HepG2 (cell line): ENCODE data around the gene SNAP25. TPM values are rescaled to one million over a fixed set of nuclear protein-coding genes. Genes with fewer than 3 reads are reported as not detected.

Experiments
- ARID5B ChIP-seq: IDR thresholded peaks from 2 replicates; pipeline ENCODE4 v1.4.0; 2020; ENCODE audit warnings: mild to moderate bottlenecking, missing genetic modification reagents
- CHD4 ChIP-seq: fragments of 200-600 bp; sonication (generic); IDR thresholded peaks from 2 replicates; pipeline ENCODE4 v1.7.0; 2017; ENCODE audit warnings: mild to moderate bottlenecking, low read length, borderline replicate concordance
- ELF3 ChIP-seq: IDR thresholded peaks from 2 replicates; pipeline ENCODE4 v1.6.1; 2016; ENCODE audit warnings: missing genetic modification reagents, missing compliant biosample characterization
- FOXA1 ChIP-seq, 2 experiments: fragments of 450-650 bp in 1 of 2; sonication (generic) in 1 of 2; formaldehyde crosslinking in 1 of 2; IDR thresholded peaks; 2 replicates each; pipeline versions ENCODE4 v1.4.0 to v1.6.1; 2016 to 2020; ENCODE audit warnings: missing genetic modification reagents in 1 of 2
- HMG20A ChIP-seq: IDR thresholded peaks from 2 replicates; pipeline ENCODE4 v1.6.1; 2016; ENCODE audit warnings: borderline replicate concordance
- JUND ChIP-seq: sonication (generic); formaldehyde crosslinking; IDR thresholded peaks from 2 replicates; pipeline ENCODE4 v1.8.0; 2022; ENCODE audit warnings: mild to moderate bottlenecking, missing genetic modification reagents
- MED8 ChIP-seq: sonication (generic); formaldehyde crosslinking; IDR thresholded peaks from 2 replicates; pipeline ENCODE4 v1.8.1; 2023; ENCODE audit warnings: mild to moderate bottlenecking, missing genetic modification reagents; ENCODE audit not compliant: insufficient replicate concordance
- NR1H2 ChIP-seq: sonication (generic); formaldehyde crosslinking; IDR thresholded peaks from 2 replicates; pipeline ENCODE4 v1.8.1; 2022; ENCODE audit warnings: low read depth, missing genetic modification reagents, borderline replicate concordance
- PCBP1 ChIP-seq: fragments of 200-400 bp; formaldehyde crosslinking; IDR thresholded peaks from 2 replicates; pipeline ENCODE4 v1.6.1; 2017; ENCODE audit warnings: mild to moderate bottlenecking, low read depth, low read length, borderline replicate concordance
- PHF21A ChIP-seq: sonication (generic); formaldehyde crosslinking; IDR thresholded peaks from 2 replicates; pipeline ENCODE4 v1.5.0; 2020; ENCODE audit warnings: mild to moderate bottlenecking, missing genetic modification reagents
- RFXAP ChIP-seq: sonication (generic); formaldehyde crosslinking; IDR thresholded peaks from 2 replicates; pipeline ENCODE4 v1.4.0; 2020; ENCODE audit warnings: missing genetic modification reagents, borderline replicate concordance
- SMARCC2 ChIP-seq: fragments of 450-650 bp; IDR thresholded peaks from 2 replicates; pipeline ENCODE4 v1.6.1; 2017; ENCODE audit warnings: antibody characterized with exemption, mild to moderate bottlenecking
- SOX6 ChIP-seq, 2 experiments: fragments of 450-650 bp in 1 of 2; sonication (generic) in 1 of 2; formaldehyde crosslinking in 1 of 2; IDR thresholded peaks; 2 replicates each; pipeline versions ENCODE4 v1.4.0 to v1.6.1; 2017 to 2020; ENCODE audit warnings: antibody characterized with exemption in 1 of 2, mild to moderate bottlenecking in 1 of 2, missing genetic modification reagents in 1 of 2
- SUZ12 ChIP-seq: fragments of 150-350 bp; IDR thresholded peaks from 2 replicates; pipeline ENCODE4 v1.6.1; 2014; ENCODE audit warnings: low read depth, low read length
- TBL1XR1 ChIP-seq: fragments of 150-350 bp; IDR thresholded peaks from 2 replicates; pipeline ENCODE4 v1.6.1; 2014; ENCODE audit warnings: borderline replicate concordance, low read length; ENCODE audit not compliant: partially characterized antibody
- TCF7 ChIP-seq: sonication (generic); IDR thresholded peaks from 2 replicates; pipeline ENCODE4 v1.6.1; 2016; ENCODE audit warnings: antibody characterized with exemption, low read depth
- ZNF704 ChIP-seq: sonication (generic); formaldehyde crosslinking; IDR thresholded peaks from 2 replicates; pipeline ENCODE4 v1.8.1; 2023; ENCODE audit warnings: mild to moderate bottlenecking, inconsistent platforms, moderate library complexity, missing genetic modification reagents, borderline replicate concordance
- ZNF710 ChIP-seq: sonication (generic); formaldehyde crosslinking; IDR thresholded peaks from 2 replicates; pipeline ENCODE4 v1.5.0; 2020; ENCODE audit warnings: mild to moderate bottlenecking, missing genetic modification reagents, borderline replicate concordance
- polyA plus RNA-seq, 8 experiments: library from polyadenylated mRNA; depleted of rRNA in 3 of 8; stranded (reverse) in 7 of 8; unstranded in 1 of 8; fragments of >200 nt; fragmentation: Illumina TruSeq in 4 of 8; extraction: Trizol in 4 of 8; gene quantifications; 2 replicates each; pipeline versions ENCODE4 v1.2.1 to v1.2.3, GENCODE V29; 2011 to 2016; ENCODE audit warnings: low read depth in 4 of 8, missing spikeins in 1 of 8, mixed read lengths in 1 of 8; ENCODE audit not compliant: insufficient read depth in 1 of 8
- total RNA-seq, 5 experiments: library from RNA; depleted of rRNA; stranded (reverse); fragments of >200 nt; fragmentation: Illumina TruSeq; extraction: Trizol; gene quantifications; 2 replicates each; pipeline ENCODE4 v1.2.3, GENCODE V29; 2016; ENCODE audit warnings: low read depth in 1 of 5

Gene SNAP25
- total and polyA plus RNA-seq, 2 of the 13 experiments (the other 11 are each of a cell fraction or from before 2014, with no cell fraction given): not detected

GRCh38 chr20:10185741-10186558 is 32.7 kb upstream of the SNAP25 start (continued):
- TF ChIP-seq ZNF704 (CRISPR knock-in tag): no peak
- TF ChIP-seq SOX6 (IDR thresholded peaks at IDR 0.05): no peak
- TF ChIP-seq SOX6 (CRISPR knock-in tag; IDR thresholded peaks at IDR 0.05): peak; percentile 34; the same call in 1 of the 2 replicates
- TF ChIP-seq RFXAP: no peak
- peak; percentile 47; the same call in 1 of the 2 replicates for TF ChIP-seq HMG20A (CRISPR knock-in tag)
- no peak for TF ChIP-seq FOXA1 (IDR thresholded peaks at IDR 0.05)
- peak; percentile 77 for TF ChIP-seq FOXA1 (CRISPR knock-in tag; IDR thresholded peaks at IDR 0.05)
- peak; percentile 76 for TF ChIP-seq ARID5B (CRISPR knock-in tag)
- no peak for TF ChIP-seq SUZ12
- no peak for TF ChIP-seq SMARCC2
- TF ChIP-seq PHF21A (CRISPR knock-in tag): peak; percentile 31; the same call in 1 of the 2 replicates
- TF ChIP-seq PCBP1: no peak
- TF ChIP-seq TBL1XR1: peak; percentile 81
- TF ChIP-seq TCF7: peak; percentile 43; the same call in 1 of the 2 replicates
- no peak for TF ChIP-seq NR1H2 (CRISPR knock-in tag)
- TF ChIP-seq ZNF710 (CRISPR knock-in tag): no peak
- peak; percentile 32 for TF ChIP-seq MED8 (CRISPR knock-in tag)
- TF ChIP-seq ELF3 (CRISPR knock-in tag): peak; percentile 69
- no peak for TF ChIP-seq JUND (CRISPR knock-in tag)
- no peak for TF ChIP-seq CHD4
